GM21723 (cell line): Measurements from ENCODE around the gene RHBDD3.

Source experiments
- ATAC-seq: cut with Tn5 transposase; IDR thresholded peaks from one replicate; pipeline ENCODE4 v1.9.1; 2021; ENCODE audit warnings: mild to moderate bottlenecking, moderate library complexity; ENCODE audit not compliant: unreplicated experiment

Gene RHBDD3

DNA sequence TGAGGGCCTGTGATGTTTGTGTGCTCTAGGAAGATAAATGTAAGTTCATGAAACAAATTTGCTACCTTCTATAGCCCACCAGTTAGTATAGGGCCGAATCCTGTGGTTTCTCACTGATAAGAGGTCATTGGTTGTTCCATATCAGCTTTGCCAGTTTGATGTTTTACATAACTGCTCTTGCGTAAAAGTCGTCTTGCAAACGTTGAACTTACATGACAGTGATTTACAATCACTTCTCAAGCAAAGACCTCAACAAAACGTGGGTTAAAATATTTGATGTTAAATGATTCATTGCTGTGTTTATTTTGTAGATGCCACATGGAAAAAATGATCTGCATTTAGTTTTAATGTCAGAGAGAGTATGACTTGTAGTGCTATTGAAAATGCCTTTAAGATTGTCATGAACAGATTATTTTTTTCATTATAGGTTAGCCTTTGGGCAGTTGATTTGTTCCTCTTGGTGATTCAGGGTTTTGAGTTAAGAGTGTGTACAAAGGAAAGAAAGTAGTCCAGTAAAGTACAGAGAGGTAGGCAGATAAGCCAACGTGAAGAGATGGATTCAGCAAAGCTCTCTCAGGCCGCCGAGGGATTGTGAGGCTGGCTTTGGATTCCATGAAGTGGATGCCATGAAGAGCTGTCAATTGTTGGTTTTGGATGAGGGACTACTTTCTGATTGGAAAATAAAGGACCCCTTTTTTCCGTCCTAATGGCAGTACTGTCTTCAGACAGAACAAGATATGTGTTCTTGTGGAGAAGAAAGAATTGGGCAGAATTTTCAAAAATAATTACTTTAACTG, 2.9 kb upstream of the RHBDD3 start:
- no peak for ATAC-seq

DNA sequence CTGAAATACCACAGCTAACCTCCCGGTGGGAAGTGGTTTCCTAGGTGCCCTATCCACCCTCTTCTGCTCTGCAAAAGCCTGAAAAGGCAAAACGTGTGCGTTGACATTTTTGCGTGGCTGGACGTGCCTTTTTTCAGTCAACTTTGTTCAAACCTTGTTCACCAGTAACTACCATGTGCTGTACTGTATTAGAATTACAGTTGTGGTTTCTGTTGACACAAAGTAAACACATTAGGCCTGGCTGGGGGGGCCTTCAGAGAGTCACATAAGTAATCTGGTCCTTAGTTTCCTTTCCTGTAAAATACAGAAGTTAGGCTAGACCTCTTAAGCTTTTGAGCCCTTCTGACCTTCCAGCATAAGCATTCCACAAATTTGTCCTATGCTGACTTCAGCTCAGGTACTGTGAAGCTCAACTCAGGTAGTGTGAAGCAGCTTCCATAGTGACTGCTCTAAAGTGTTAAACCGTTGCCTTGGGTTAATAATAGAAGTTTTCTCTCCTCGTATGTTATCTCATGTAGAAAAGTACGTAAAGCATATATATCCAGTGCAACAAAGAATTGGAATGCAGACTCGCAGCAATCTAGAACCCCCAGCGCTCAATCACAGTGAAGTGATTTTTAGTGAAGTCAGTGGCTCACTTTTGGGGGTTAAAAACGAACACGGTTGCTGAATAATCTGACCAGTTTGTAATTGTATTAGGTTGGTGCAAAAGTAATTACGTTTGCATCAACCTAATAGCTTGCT, 2.1 kb upstream of the RHBDD3 start:
- ATAC-seq, result no peak

DNA sequence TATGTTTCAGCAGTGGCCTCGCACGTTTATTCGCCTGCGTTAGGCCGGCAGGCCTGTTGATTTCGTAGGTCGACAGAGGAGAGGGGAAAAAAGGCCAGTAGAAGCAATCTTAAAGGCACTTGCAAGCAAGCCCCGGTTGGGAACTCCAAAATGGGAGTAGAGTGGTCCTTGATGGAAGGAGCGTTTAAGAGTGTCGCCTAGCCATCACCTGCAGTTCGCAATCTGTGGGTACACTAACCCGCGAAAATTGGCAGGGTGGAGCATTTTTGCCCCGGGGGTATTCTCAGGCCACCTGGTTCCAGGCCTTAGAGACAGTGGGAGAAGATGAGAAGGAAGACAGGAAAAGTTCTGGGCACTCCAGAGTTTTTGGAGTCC, 1.4 kb upstream of the RHBDD3 start:
- ATAC-seq, result no peak

DNA sequence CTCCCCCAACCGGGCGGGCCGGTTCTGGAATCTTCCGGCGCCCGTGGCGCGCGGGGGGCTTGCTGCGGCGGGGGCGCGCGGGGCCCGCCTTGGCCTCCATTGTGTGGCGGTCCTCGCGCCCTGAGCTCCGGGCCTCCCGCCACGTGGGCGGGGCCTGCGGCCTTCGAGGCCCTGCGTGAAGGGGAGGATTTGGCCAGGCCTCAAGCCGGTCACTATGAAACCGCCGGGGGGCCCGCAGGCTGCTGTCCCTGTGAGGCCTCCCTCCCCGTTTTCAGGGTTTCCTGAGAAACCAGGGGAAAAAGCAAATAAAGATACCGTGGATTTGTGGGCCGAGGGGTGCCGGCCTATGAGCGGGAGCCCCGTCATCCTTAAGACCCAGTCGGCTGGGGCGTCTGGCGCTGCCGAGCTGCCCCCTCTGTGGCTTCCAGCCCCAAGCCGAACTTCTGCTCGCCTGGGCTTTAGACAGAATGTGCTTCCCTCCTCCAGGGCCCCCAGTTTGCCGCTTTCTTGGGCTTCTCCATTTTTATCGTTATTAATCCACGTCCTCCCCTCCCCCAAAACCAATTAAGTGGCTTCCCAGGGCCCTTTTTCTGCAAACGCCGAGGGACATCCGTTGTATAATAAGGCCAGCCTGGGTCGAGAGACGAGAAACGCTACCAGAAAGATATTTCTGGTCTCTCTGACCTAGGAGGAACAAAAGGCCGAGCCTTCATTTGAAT, 889 bp upstream of the RHBDD3 start:
- ATAC-seq, result peak; percentile 16

DNA sequence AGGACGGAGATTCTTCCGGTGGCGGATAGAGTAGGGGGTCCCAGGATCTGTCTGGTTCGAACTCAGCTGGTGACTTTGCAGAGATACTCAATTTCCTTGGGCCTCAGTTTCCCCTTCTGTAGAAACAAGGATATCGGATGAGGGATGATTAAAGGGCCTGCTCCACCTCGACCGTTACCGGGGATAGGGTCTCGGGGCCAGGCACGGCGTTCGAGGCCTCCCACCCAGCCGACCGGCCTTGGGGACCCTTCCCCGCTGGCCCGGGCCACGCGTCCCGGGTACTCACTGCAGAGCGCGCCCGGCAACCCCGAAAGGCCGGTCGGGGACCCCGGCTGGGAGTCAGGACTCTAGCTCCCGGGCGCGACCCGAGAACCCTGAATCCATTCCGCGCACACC, 321 bp downstream of the RHBDD3 start:
- peak; percentile 28 for ATAC-seq

DNA sequence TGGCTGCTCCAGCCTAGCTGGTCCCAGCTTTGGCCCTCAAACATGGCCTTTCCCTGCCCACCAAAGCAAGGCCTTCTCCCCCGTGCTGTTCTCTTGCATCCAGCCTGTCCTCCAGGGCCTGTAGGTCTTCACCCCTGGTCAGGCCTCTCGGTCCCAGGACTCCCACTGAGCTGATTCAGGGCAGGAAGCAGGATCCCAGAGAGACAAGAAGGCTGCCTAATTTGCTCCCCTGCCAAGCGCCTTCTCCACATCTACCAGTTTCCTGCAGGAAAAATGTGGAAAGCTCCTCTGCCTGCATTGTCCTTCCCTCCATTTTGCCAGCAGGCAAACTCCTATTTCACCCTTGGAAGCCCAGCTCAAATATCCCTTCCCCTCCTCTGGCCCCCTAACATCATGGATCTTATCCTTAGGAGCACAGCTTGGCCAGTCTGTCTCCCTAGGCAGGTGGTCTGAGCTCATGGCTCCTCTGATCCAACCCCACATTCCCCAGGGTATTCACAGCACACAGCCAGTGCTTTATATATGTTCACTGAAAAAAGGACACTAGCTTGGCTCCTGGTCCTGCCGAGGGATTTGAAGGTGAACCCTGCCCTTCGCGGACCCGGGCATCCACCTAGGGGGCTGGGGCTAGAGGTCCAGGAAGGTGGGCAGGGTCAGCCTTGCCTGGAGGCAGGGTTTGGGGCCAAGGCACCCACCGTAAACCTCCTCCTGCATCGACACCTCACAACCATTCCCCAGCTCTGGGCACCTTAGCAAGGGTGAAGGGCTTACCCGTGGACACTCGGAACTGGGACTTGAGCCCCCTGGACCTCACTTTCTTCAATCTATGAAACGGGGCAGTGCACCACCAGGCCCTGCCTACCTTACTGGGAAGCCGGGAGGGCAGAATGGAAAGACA, 968 bp downstream of the RHBDD3 start:
- ATAC-seq, result no peak

DNA sequence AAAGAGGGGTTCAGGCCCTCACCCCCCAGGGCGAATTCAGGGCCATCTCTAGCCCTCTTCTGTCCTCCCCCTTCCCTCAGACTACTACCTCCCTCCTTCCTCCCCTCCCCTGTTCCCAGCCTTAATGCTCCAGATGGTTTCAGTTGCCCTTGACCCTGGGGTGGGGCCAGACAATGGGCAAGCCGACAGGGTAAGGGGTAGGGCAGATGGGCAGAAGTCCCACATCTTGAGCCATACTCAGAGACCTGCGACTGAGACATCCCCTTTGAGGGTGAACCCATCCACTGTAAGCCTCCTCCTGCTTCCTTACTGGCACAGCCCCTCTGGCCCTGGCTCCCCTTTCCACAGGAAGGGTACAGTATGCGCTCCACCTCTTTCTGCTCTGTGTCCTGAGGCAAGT, 1.9 kb downstream of the RHBDD3 start:
- ATAC-seq, result no peak

DNA sequence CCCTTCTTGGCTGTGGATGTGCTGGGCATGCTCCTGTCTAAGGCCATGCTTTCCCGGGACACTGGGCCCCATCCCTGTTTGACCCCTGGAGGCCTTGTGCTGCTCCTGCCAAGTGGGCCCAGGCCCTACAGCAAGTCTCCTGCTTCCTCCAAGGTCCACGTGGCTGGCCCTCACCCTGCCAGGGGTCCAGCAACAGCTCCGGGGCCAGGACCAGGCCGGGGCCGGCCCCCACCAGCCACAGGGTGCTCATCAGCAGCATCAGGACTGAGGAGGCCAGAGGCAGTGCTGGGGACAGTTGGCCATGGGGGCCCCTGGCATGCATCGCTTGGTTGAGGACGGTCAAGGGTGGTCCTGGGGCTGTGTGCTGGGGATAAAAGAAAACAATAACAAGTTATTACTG, 2.5 kb downstream of the RHBDD3 start:
- ATAC-seq, result no peak

DNA sequence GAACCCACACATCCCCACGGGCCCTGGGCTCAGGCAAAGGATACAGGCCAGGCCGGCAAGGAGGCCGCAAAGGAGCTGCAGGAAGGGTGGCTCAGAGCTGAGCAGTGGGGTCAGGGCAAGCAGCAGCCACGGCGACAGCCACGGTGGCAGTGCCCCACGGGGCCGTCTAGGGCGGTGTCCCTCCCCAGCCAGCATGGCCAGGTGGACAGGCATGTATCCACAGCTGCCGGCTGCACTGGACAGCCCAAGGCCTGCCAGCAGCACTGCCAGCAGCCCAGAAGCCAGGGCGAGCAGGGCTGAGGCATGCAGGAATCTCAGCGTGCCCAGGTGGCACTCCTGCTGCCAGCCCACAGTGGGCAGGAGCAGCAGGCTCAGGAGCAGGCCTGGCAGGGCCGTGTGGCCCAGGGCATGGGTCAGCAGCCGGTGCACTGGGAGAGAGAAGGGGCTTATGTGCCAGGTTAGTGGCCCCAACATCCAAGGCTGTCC, 3.9 kb downstream of the RHBDD3 start:
- no peak for ATAC-seq

DNA sequence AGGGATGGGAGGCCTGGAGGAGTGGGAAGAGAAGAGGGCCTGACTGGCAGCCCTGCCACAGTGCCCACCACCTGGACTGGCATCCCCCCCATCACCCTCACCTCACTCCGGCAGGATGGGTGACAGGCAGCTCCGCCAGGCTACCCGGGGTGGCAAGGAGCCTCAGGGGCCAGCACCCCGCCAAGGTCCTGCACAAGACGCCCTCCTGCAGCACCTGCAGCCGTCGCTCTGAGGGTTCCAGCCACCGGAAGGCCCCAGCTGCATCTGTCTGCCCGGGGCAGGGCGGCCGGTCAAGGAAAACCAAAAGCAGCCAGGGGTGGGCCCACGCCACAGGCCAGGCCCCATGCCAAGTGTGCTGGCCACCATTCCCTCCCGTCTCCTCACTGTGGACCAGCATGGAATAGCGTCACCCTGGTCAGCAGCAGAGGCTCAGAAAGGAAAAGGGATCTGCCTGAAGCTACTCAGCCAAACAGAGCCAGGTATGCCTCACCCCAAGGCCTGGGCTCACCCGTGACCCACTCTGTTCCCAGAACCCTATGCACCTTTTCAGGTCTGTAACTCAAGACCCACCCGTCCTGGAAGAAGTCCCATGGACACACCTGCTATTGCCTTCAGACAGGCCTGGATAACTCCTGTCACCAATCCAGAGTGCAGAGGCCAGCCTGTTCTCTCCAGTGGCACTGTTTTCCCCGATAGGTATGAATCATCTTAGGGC, 7.0 kb downstream of the RHBDD3 start:
- ATAC-seq, result no peak

DNA sequence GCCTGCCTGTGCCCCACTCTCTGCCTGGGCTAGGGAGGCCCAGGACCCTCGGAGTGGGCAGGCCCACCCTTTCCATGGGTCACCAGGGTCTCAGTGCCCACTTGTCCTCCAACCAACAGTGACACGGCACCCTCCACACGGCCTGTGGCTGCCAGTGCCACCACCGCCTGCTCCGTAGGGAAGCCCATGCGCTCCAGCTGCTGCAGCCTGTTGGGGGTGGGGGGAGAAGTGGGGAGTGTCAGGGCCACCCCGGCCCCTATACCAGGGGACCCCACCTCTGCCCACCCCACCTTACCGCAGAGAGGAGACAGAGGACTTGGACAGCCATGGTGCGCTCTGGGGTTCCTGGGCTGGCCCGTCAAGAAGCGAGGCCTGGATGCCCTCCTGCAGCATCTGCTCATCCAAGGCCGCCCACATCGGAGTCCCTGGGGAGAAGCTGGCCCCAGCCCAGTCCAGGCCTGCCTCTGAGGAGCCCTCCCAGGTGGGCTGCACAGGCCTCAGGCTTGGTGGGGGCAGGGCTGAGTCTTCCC, 7.7 kb downstream of the RHBDD3 start:
- no peak for ATAC-seq

DNA sequence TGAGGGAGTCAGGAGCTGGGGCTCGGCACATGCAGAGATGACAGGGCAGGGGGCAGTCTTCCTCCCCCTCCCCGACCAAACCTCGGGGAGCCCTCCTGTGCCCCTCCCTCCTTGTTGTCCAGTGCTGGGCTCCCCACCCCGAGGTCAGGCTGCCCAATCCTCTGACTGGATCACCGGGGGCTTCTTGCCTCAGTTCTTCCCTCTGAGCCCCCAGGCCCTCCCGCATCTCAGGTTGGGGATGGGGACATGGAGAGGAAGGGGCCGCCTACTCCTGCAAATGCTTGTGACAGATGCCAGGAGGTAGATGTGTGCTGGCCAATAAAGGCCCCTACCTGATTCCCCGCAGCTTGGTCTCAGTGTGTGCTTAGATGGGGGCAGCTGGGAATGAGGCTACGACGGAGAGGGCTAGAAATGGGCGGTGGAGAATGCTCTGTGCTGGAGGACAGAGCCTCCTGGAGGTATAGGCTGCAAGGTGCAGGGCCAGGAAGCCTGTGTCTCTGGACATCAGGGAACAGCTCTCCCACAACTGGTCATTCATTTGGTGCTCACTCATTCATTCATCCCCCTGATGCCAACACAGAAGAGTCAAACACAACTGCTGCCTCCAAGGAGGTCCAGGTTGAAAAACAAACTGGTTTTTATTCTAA, 8.4 kb downstream of the RHBDD3 start:
- ATAC-seq, result no peak

DNA sequence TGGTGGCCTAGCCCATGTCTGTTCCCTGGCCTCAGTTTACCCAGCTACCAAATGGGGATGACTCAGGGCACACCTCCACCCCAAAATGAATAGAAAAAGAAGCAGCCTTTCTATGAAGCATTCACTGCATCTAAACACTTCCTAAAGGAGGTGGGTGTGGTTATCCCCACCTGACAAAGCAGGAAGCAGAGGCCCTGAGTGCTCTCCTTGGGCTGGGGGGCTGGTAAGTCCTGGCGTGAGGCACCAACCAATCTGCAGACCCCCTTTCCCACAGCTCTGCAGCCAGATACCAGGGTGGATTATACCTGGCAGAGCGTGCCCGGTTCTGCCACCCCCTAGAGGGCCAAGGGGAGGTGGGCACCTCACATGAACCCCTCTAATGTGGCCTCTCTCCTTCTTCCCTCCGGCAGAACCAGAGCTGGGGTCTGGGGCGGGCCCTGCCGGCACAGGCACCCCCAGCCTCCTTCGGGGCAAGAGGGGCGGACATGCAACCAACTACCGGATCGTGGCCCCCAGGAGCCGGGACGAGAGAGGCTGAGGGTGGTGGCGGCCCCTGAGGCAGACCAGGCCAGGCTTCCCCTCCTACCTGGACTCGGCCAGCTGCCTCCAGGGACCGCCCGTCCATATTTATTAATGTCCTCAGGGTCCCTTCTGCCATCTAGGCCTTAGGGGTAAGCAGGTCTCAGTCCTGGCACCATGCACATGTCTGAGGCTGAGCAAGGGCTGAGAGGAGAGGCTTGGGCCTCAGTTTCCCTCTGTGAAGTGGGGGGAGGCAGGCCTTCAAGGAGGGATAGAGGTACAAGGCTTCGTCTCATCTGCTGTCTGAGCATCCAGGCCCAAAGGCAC, 9.2 kb downstream of the RHBDD3 start:
- ATAC-seq, result no peak

DNA sequence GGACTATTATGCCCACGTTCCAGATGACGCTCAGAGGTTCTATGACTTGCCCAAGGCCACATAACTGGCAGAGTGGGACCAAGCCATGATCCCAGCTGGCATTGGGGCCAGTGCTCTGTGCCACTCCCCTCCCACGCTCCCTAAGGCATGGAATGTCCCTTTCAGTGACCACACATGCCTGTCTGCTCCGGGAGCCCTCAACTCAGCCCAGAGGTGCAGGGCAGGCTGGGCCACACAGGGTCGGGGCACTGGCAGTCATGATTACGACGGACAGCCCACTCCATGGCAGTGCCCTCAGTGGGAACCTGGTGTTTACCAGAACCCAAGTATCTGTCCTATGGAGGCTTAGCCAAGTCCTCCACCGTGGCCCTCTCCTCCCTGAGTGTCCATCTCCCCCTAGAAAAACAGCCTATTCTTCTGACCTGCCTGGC, 10.0 kb downstream of the RHBDD3 start:
- ATAC-seq, result no peak

DNA sequence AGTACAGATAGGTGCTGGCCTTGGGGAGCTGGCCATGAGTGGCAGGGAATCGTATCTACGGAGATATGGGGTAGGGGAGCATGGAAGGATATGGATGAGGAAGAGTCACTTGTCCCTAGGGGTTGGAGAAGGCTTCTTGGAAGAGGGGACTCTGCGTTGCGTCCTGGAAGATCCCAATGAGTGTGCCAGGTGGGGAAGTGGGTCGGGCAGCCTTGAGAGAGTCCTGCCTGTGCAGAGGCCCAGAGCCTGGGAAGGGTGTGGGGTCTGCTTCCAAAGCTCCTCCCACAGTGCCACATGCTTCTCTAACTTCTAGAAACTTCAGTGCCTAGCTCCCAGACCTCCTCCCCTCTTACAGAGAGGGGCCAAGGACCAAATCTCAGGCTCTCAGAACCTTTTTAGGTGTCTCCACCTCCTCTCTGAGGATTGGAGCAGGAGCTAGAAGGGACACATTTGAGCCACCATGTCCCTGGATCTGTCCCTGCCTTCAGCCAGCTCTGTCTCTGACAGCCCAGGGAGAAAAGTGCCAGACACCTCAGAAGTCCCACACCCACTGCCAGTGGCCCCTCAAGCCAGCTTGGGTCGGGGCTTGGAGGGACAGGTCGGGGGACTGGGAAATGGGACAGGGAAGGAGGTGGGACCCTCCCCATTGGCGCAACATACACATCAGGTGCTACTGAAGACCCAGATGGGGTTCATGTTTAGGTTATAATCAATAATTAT, 11.0 kb downstream of the RHBDD3 start:
- ATAC-seq, result no peak

DNA sequence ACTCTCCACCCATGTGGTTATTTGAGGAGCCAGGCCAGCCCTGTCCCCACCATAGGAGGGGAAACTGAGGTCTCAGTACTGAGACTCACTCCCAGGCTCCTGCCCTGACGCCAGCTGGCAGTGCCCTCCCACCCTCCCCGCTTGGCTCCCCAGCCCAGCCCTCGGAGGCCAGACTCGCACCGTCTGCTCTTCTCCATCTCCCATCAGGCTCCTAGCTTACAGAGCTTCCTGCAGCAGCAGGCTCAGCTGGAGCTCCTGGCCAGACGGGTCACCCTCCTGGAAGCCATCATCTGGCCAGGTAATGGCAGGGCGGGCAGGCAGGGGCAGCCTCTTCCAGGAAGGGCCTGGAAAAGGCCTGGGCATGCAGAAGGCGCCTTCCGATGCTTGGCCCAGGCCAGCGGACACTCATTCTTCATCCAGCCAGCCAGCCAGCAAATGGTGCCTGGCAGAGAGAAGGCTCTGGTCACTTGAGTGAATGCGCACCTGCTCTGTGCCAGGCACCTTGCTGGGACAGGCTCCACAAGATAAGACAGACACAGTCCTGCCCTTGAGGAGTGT, 12.6 kb downstream of the RHBDD3 start:
- no peak for ATAC-seq

DNA sequence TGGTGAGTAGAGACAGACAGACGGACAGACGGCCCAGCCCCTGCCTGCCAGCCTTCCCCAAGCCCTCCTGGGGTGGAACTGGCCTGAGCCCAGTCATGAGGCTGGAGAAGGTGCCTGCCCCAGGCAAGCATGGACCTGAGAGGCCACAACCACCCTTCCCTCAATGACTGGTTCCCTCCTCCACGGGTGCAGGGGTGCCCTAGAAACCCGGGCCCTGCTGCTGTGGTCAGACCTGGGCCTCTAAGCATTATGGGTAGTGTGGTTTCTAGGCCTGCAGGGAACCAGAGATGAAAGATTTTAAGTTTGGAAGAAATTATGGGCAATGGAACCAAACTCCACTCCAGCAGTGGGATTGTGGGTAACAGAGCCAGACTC, 13.5 kb downstream of the RHBDD3 start:
- ATAC-seq, result no peak
